VCaP (cell line): ENCODE data around the gene ICA1.
"Not testable (repeated sequence)": the region's sequence is repeated elsewhere in the genome, so short reads cannot be mapped to it uniquely, and the experiment has no call there.

Experiments
- H3K27ac ChIP-seq: fragments of 450-650 bp; 2 replicates; pipeline ENCODE4 v1.5.1; 2017
- TF ChIP-seq, protein P1 (sequence below): fragments of 450-650 bp; conservative IDR thresholded peaks from 2 replicates; pipeline ENCODE4 v1.5.1; 2017; ENCODE audit warnings: mild to moderate bottlenecking, moderate library complexity

The ICA1 gene

DNA sequence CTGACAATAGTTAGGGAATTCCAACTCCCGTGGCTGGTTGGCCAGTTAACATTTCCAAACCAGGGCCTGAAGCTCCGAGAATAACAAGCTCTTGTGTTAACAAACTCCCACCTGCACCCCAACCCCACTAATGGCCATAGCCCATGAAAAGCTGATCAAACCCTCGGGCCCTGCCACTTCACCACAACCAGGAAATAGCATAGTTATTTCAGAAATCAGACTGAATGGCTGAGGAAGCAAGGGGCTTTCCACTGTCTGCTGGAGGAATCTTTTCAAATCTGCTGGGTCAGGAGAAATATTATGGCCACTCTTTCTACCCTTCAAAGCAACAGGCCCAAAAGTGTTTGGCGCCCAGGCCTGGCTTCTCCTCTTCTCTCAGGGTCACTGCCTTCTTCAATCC is 147.8 kb downstream of the ICA1 start:
- TF ChIP-seq, protein P1, sequence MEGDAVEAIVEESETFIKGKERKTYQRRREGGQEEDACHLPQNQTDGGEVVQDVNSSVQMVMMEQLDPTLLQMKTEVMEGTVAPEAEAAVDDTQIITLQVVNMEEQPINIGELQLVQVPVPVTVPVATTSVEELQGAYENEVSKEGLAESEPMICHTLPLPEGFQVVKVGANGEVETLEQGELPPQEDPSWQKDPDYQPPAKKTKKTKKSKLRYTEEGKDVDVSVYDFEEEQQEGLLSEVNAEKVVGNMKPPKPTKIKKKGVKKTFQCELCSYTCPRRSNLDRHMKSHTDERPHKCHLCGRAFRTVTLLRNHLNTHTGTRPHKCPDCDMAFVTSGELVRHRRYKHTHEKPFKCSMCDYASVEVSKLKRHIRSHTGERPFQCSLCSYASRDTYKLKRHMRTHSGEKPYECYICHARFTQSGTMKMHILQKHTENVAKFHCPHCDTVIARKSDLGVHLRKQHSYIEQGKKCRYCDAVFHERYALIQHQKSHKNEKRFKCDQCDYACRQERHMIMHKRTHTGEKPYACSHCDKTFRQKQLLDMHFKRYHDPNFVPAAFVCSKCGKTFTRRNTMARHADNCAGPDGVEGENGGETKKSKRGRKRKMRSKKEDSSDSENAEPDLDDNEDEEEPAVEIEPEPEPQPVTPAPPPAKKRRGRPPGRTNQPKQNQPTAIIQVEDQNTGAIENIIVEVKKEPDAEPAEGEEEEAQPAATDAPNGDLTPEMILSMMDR, result no peak
- no peak overlapping the region for H3K27ac ChIP-seq

DNA sequence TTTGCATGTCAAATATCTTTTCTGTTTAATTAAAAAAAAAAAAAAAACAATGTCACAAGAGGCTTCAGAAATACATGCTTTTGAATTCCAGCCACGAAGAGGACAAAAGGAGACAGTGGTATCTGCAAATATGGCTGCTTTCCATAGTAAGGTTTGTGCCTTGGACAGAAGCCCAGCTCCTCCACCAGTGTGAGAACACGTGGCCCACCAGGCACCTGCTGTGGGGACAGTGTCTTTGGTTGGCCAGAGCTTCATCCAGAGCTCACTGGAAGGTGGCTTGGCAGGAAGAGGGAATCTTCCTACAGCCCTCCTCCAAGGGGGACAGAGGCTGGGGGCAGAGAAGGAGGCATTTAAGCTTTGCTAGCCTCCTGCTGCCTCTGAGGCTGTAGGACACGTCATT is 148.8 kb downstream of the ICA1 start:
- no peak overlapping the region for H3K27ac ChIP-seq
- TF ChIP-seq, protein P1, result no peak

GRCh38 chr7:8112685-8113084 is 149.3 kb downstream of the ICA1 start:
- TF ChIP-seq, protein P1, result no peak
- H3K27ac ChIP-seq, result no peak overlapping the region

- no peak overlapping the region for H3K27ac ChIP-seq
- TF ChIP-seq, protein P1, result no peak
Observed at GRCh38 chr7:8111282-8111960, 150.5 kb downstream of the ICA1 start.

- no peak overlapping the region for H3K27ac ChIP-seq
- TF ChIP-seq, protein P1, result no peak
Observed at GRCh38 chr7:8109196-8110022, 152.6 kb downstream of the ICA1 start.

- TF ChIP-seq, protein P1, result no peak
- no peak overlapping the region for H3K27ac ChIP-seq
Observed at GRCh38 chr7:8105449-8106095, 156.4 kb downstream of the ICA1 start.

- TF ChIP-seq, protein P1, result no peak
- no peak overlapping the region for H3K27ac ChIP-seq
Observed at GRCh38 chr7:8103282-8103681, 158.7 kb downstream of the ICA1 start.

GRCh38 chr7:8101292-8101691 is 160.7 kb downstream of the ICA1 start:
- H3K27ac ChIP-seq, result not testable (repeated sequence)
